Naive thymus-derived CD8-positive, alpha-beta T cell (primary cell): ENCODE data around the gene CDK19. TPM values are rescaled to one million over a fixed set of nuclear protein-coding genes. Genes with fewer than 3 reads are reported as not detected.
A peak's percentile ranks its signal among the peaks of the same experiment; 100 is the strongest.

Experiments
- ATAC-seq, 2 donors: fragments of 150-1000 bp; cut with Tn5 transposase in 1 of 2; sonication (Bioruptor Pico), chemical (Tn5 transposase) in 1 of 2; 1 replicate in 1 of 2; 2 replicates in 1 of 2; pipeline ENCODE4 v1.10.0; 2021; ENCODE audit warnings: mild to moderate bottlenecking in 2 of 2, moderate library complexity in 2 of 2
- POLR2A ChIA-PET: fragments of 350-600 bp; sonication (Branson Sonifier 250); formaldehyde crosslinking; loops from one replicate; lab custom pipeline; 2021; ENCODE audit warnings: antibody characterized with exemption; lab: Charles Lee
- DNase-seq, 10 donors: peaks; one replicate each; pipeline versions ENCODE4 v3.0.0 to v3.0.0-alpha.2; 2020 to 2022
- H3K27ac Mint-ChIP-seq, 10 donors: one replicate each; pipeline ENCODE4 v1.8.0; 2020 to 2022; ENCODE audit warnings: mild to moderate bottlenecking in 10 of 10, mixed read lengths in 10 of 10, moderate library complexity in 4 of 10, inconsistent platforms in 1 of 10
- H3K27me3 Mint-ChIP-seq, 5 donors: one replicate each; pipeline ENCODE4 v1.8.0; 2021 to 2022; ENCODE audit warnings: mixed read lengths in 5 of 5
- H3K36me3 Mint-ChIP-seq, 3 donors: one replicate each; pipeline ENCODE4 v1.8.0; 2020 to 2022; ENCODE audit warnings: mixed read lengths in 3 of 3, mild to moderate bottlenecking in 2 of 3, inconsistent platforms in 1 of 3
- H3K4me1 Mint-ChIP-seq, 4 donors: one replicate each; pipeline ENCODE4 v1.8.0; 2021 to 2022; ENCODE audit warnings: mixed read lengths in 4 of 4
- H3K4me3 Mint-ChIP-seq, 10 donors: one replicate each; pipeline ENCODE4 v1.8.0; 2020 to 2022; ENCODE audit warnings: mild to moderate bottlenecking in 10 of 10, mixed read lengths in 10 of 10, moderate library complexity in 6 of 10, inconsistent platforms in 1 of 10
- H3K9me3 Mint-ChIP-seq, 9 donors: one replicate each; pipeline ENCODE4 v1.8.0; 2020 to 2022; ENCODE audit warnings: mixed read lengths in 9 of 9, mild to moderate bottlenecking in 3 of 9, inconsistent platforms in 1 of 9, moderate library complexity in 1 of 9
- polyA plus RNA-seq, 3 donors: library from polyadenylated mRNA; unstranded; fragments of 300-500 nt; fragmentation: Illumina TruSeq; gene quantifications; one replicate each; pipeline ENCODE4 v1.2.3, GENCODE V29; 2021
- total RNA-seq, 8 experiments: library from RNA in 2 of 8; stranded (reverse) in 2 of 8; gene quantifications; one replicate each; pipeline ENCODE4 v1.2.3 and lab custom pipeline; 2021 to 2026

CDK19 gene
- total and polyA plus RNA-seq, 5 experiments from 2014 or later = 1.1 to 20.0 (median 2.1) TPM

GRCh38 chr6:110661414-110661813 is 153.9 kb downstream of the CDK19 start:
- peaks cover 12 to 30% (median 14%) of the 10 kb centered on the region in 3 donors for H3K36me3 Mint-ChIP-seq
- H3K4me1 Mint-ChIP-seq = peaks cover 0 to 16% (median 2%) of the 10 kb centered on the region in 4 donors
- DNase-seq (no peak), ATAC-seq (no peak)
- no peaks in the 10 kb centered on the region for H3K9me3 Mint-ChIP-seq
- H3K27ac Mint-ChIP-seq = no peak overlapping the region
- H3K27me3 Mint-ChIP-seq = no peaks in the 10 kb centered on the region
- POLR2A ChIA-PET = no interaction called here
- H3K4me3 Mint-ChIP-seq = no peak overlapping the region

DNA sequence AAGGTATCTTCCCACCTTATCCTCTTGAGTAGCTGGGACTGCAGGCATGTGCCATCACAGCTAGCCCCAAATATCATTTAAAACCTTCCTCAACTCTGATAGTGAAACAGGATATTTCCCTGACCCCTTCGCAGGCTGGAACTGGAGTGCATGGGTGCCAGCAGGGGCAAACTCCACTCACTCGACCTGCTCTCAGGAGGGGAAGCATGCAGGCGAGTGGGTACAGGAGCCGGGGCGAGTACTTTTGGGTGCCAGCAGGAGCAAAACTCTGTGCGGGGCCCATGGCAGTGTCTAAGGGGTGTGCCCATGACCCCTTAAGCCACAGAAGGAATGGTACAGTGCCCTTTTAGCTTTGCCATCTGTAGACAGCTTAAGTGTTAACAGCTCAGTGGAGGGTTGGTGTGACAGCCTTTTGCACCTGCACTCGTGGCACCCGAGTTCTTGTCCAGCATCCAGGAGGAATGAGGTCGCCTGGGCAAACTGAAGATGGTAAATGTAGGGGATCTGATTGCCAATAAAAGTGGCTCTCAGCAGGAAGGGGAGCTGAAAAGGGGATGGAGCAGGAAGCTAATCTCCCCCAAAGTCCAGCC is 155.1 kb downstream of the CDK19 start:
- Mint-ChIP-seq H3K4me3 (no peak overlapping the region), H3K36me3 (peaks cover 14 to 30% (median 17%) of the 10 kb centered on the region in 3 donors), H3K4me1 (peaks cover 0 to 10% (median 2%) of the 10 kb centered on the region in 4 donors), H3K27me3 (no peaks in the 10 kb centered on the region), H3K9me3 (no peaks in the 10 kb centered on the region), H3K27ac (peak overlapping the region in 1 of 10 donors; percentile 45)
- POLR2A ChIA-PET = no interaction called here
- ATAC-seq = no peak
- no peak for DNase-seq

- ATAC-seq = no peak
- no peak overlapping the region for H3K4me3 Mint-ChIP-seq
- no peaks in the 10 kb centered on the region for H3K27me3 Mint-ChIP-seq
- no peak for DNase-seq
- peaks cover 0 to 2% (median 0%) of the 10 kb centered on the region in 4 donors for H3K4me1 Mint-ChIP-seq
- peaks cover 5 to 19% (median 7%) of the 10 kb centered on the region in 3 donors for H3K36me3 Mint-ChIP-seq
- no peaks in the 10 kb centered on the region for H3K9me3 Mint-ChIP-seq
- no peak overlapping the region for H3K27ac Mint-ChIP-seq
- POLR2A ChIA-PET = interaction anchor here (0.6 kb wide), 1 partner anchor 252 kb away, joined by 5 read pairs; no protein-coding TSS in a partner anchor
These were observed 156.5 kb downstream of the CDK19 start for GRCh38 chr6:110658631-110659211.

GRCh38 chr6:110656492-110656891 is 158.8 kb downstream of the CDK19 start:
- Mint-ChIP-seq H3K27me3 (no peaks in the 10 kb centered on the region), H3K4me3 (no peak overlapping the region), H3K27ac (no peak overlapping the region), H3K4me1 (peaks cover 0 to 5% (median 1%) of the 10 kb centered on the region in 4 donors), H3K9me3 (no peaks in the 10 kb centered on the region), H3K36me3 (peaks cover 5 to 14% (median 10%) of the 10 kb centered on the region in 3 donors)
- no peak for DNase-seq
- ATAC-seq = no peak
- POLR2A ChIA-PET = no interaction called here

DNA sequence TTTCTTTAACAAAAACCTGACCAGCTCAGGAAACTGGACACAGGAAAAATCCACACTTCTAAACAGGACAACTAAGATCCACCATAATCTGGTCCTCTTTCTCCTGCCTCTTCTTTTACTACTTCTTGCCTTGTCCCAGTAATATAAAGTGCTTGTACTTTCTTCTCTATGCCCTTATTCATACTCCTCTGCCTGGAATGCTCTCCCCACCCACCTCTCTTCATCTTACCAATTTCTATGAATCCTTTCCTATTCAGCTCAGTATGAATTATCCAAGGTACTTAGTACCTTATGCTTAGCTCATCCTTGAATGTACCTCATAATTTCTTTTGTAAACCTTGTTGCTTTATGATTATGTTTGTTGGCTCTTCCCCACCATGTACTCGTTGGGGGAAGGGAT is 159.4 kb downstream of the CDK19 start:
- Mint-ChIP-seq H3K4me1 (peaks cover 0 to 5% (median 1%) of the 10 kb centered on the region in 4 donors), H3K9me3 (no peaks in the 10 kb centered on the region), H3K27me3 (no peaks in the 10 kb centered on the region), H3K4me3 (no peak overlapping the region), H3K36me3 (peaks cover 3 to 12% (median 9%) of the 10 kb centered on the region in 3 donors), H3K27ac (no peak overlapping the region)
- DNase-seq = no peak
- POLR2A ChIA-PET = no interaction called here
- ATAC-seq = no peak

GRCh38 chr6:110654096-110654820 is 161.0 kb downstream of the CDK19 start:
- Mint-ChIP-seq H3K9me3 (no peaks in the 10 kb centered on the region), H3K4me1 (peaks cover 0 to 5% (median 1%) of the 10 kb centered on the region in 4 donors), H3K27me3 (no peaks in the 10 kb centered on the region), H3K36me3 (peaks cover 0 to 9% (median 8%) of the 10 kb centered on the region in 3 donors), H3K4me3 (no peak overlapping the region), H3K27ac (peak overlapping the region in 1 of 10 donors; percentile 6)
- no peak for ATAC-seq
- POLR2A ChIA-PET = no interaction called here
- no peak for DNase-seq

DNA sequence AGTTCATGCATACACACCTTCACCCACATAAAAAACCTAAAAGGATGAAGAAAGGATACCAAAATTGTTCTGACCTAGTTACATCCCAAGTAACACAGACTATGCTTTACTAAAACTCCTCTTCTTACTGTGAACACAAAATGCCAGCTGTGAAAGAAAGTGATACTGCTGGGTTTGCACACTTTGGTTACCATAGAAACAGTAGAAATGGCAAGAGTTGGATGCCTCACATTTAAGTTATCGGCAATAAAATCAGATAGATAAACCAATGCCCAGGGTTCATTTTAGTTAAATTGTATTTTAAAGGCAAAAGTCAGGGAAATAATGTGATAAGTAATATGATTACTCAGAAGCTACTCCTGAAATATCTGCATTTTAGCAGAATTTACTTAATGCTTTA is 161.9 kb downstream of the CDK19 start:
- ATAC-seq = no peak
- Mint-ChIP-seq H3K27me3 (no peaks in the 10 kb centered on the region), H3K27ac (no peak overlapping the region), H3K4me3 (no peak overlapping the region), H3K4me1 (peaks cover 0 to 5% (median 1%) of the 10 kb centered on the region in 4 donors), H3K36me3 (peaks cover 0 to 9% (median 8%) of the 10 kb centered on the region in 3 donors), H3K9me3 (no peaks in the 10 kb centered on the region)
- POLR2A ChIA-PET = no interaction called here
- no peak for DNase-seq

- POLR2A ChIA-PET = no interaction called here
- H3K4me1 Mint-ChIP-seq = peaks cover 0 to 5% (median 1%) of the 10 kb centered on the region in 4 donors
- DNase-seq (no peak), ATAC-seq (no peak)
- H3K27me3 Mint-ChIP-seq = no peaks in the 10 kb centered on the region
- no peak overlapping the region for H3K4me3 Mint-ChIP-seq
- H3K9me3 Mint-ChIP-seq = no peaks in the 10 kb centered on the region
- peaks cover 0 to 9% (median 8%) of the 10 kb centered on the region in 3 donors for H3K36me3 Mint-ChIP-seq
- peak overlapping the region in 2 of 10 donors; percentile 7 to 54 for H3K27ac Mint-ChIP-seq
These were observed 162.7 kb downstream of the CDK19 start for GRCh38 chr6:110652520-110652919.

DNA sequence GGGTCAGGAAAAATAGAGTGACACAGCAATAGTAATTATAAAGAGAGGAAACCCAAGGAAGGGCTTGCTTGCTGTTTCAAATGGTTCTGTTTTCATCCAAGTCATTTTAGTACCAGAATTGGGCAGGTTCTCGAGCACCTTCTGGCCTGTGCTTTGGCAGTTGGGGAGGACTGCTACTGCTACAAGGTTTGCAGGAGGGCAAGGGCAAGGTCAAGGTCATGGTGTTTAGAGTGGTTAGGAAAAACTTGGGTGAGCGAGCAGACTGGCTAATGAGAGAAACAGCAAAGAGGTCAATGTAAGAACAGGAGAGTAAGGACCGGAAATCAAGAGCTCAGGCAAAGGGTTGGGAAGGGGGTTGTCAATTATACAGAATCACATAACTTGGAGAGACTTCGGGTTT is 164.5 kb downstream of the CDK19 start:
- ATAC-seq (no peak), DNase-seq (no peak)
- H3K4me1 Mint-ChIP-seq = peaks cover 0 to 5% (median 1%) of the 10 kb centered on the region in 4 donors
- H3K36me3 Mint-ChIP-seq = peaks cover 0 to 15% (median 10%) of the 10 kb centered on the region in 3 donors
- POLR2A ChIA-PET = interaction anchor here (0.6 kb wide), 1 partner anchor 24 kb away, joined by 4 read pairs; no protein-coding TSS in a partner anchor
- peak overlapping the region in 1 of 10 donors; percentile 3 for H3K27ac Mint-ChIP-seq
- no peaks in the 10 kb centered on the region for H3K27me3 Mint-ChIP-seq
- H3K4me3 Mint-ChIP-seq = no peak overlapping the region
- no peaks in the 10 kb centered on the region for H3K9me3 Mint-ChIP-seq

GRCh38 chr6:110649704-110650103 is 165.6 kb downstream of the CDK19 start:
- Mint-ChIP-seq H3K9me3 (peaks cover 0 to 2% (median 0%) of the 10 kb centered on the region in 9 donors), H3K36me3 (peaks cover 0 to 17% (median 15%) of the 10 kb centered on the region in 3 donors), H3K27me3 (no peaks in the 10 kb centered on the region), H3K4me3 (no peak overlapping the region), H3K4me1 (peaks cover 0 to 5% (median 1%) of the 10 kb centered on the region in 4 donors), H3K27ac (no peak overlapping the region)
- DNase-seq (no peak), ATAC-seq (no peak)
- POLR2A ChIA-PET = no interaction called here

- no peaks in the 10 kb centered on the region for H3K27me3 Mint-ChIP-seq
- H3K4me1 Mint-ChIP-seq = no peaks in the 10 kb centered on the region
- peaks cover 0 to 20% (median 15%) of the 10 kb centered on the region in 3 donors for H3K36me3 Mint-ChIP-seq
- POLR2A ChIA-PET = no interaction called here
- ATAC-seq (no peak), DNase-seq (no peak)
- H3K27ac Mint-ChIP-seq = no peak overlapping the region
- no peak overlapping the region for H3K4me3 Mint-ChIP-seq
- peaks cover 0 to 2% (median 0%) of the 10 kb centered on the region in 9 donors for H3K9me3 Mint-ChIP-seq
These were observed 168.0 kb downstream of the CDK19 start for GRCh38 chr6:110646951-110647910.

DNA sequence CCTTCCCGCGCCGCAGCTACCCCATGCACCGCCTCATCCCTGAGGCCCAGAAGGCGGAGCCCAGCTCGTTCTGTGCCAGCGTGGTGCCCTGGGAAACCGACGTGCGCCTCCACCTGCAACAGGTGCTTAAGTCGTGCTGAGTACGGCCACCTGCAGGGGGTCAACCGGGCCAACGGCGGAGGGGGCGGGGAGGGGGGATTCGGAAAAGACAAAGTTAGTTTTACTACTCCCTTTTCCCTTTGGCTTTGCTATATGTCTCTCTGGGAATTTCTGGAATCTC is 168.9 kb downstream of the CDK19 start:
- POLR2A ChIA-PET = no interaction called here
- no peak overlapping the region for H3K27ac Mint-ChIP-seq

More for the DNA sequence above, 168.9 kb downstream of the CDK19 start:
- no peak for DNase-seq
- peaks cover 0 to 2% (median 0%) of the 10 kb centered on the region in 9 donors for H3K9me3 Mint-ChIP-seq
- no peaks in the 10 kb centered on the region for H3K27me3 Mint-ChIP-seq
- ATAC-seq = no peak
- no peaks in the 10 kb centered on the region for H3K4me1 Mint-ChIP-seq
- H3K4me3 Mint-ChIP-seq = no peak overlapping the region
- peaks cover 0 to 19% (median 18%) of the 10 kb centered on the region in 3 donors for H3K36me3 Mint-ChIP-seq
